ENCODE measurements around the gene HIP1R. TPM values are rescaled to one million over a fixed set of nuclear protein-coding genes. Genes with fewer than 3 reads are reported as not detected.

HIP1R gene
- total RNA-seq, 1 donor from 2014 or later = 33.0 TPM

GRCh38 chr12:122867691-122868461 is 32.6 kb downstream of the HIP1R start:
- peak; percentile 35 for TF ChIP-seq CTCF (IDR thresholded peaks at IDR 0.05)
- Histone ChIP-seq H3K4me3 (no peak overlapping the region), H3K27ac (peak overlapping the region; percentile 11), H3K4me1 (peaks cover 37% of the 10 kb centered on the region), H3K9me3 (no peaks in the 10 kb centered on the region), H3K36me3 (peaks cover 58% of the 10 kb centered on the region), H3K27me3 (no peaks in the 10 kb centered on the region)
- DNase-seq = peak; percentile 64
- peak; percentile 2 for ATAC-seq
- intact Hi-C loops (cut with DNase I) = no loop called here

GRCh38 chr12:122868471-122869177 is 33.4 kb downstream of the HIP1R start:
- peaks cover 58% of the 10 kb centered on the region for H3K36me3 ChIP-seq
- peaks cover 37% of the 10 kb centered on the region for H3K4me1 ChIP-seq

GRCh38 chr12:122869207-122869973 is 34.1 kb downstream of the HIP1R start:
- Histone ChIP-seq H3K4me1 (peaks cover 44% of the 10 kb centered on the region), H3K36me3 (peaks cover 58% of the 10 kb centered on the region), H3K4me3 (no peak overlapping the region), H3K9me3 (no peaks in the 10 kb centered on the region), H3K27ac (no peak overlapping the region), H3K27me3 (no peaks in the 10 kb centered on the region)
- TF ChIP-seq CTCF (IDR thresholded peaks at IDR 0.05) = no peak
- intact Hi-C loops (cut with DNase I) = no loop called here
- ATAC-seq (no peak), DNase-seq (no peak)

More at GRCh38 chr12:122868471-122869177, 33.4 kb downstream of the HIP1R start:
- TF ChIP-seq CTCF (IDR thresholded peaks at IDR 0.05) = no peak
- no peaks in the 10 kb centered on the region for H3K9me3 ChIP-seq
- H3K27me3 ChIP-seq = no peaks in the 10 kb centered on the region
- H3K4me3 ChIP-seq = no peak overlapping the region
- ATAC-seq (no peak), DNase-seq (peak; percentile 37)
- H3K27ac ChIP-seq = no peak overlapping the region
- intact Hi-C loops (cut with DNase I) = no loop called here

- Histone ChIP-seq H3K4me3 (no peak overlapping the region), H3K36me3 (peaks cover 53% of the 10 kb centered on the region), H3K27ac (peak overlapping the region; percentile 86), H3K4me1 (peaks cover 51% of the 10 kb centered on the region), H3K27me3 (no peaks in the 10 kb centered on the region), H3K9me3 (no peaks in the 10 kb centered on the region)
- intact Hi-C loops (cut with DNase I) = no loop called here
- no peak for ATAC-seq
- TF ChIP-seq CTCF (IDR thresholded peaks at IDR 0.05) = no peak
- DNase-seq = peak; percentile 48
Observed at GRCh38 chr12:122870163-122870842, 35.0 kb downstream of the HIP1R start.
